Keratinocyte (primary cell): ENCODE data around the gene WIPF3.

Source experiments
- EZH2 ChIP-seq: IDR thresholded peaks from one replicate; pipeline ENCODE4 v1.6.1; 2012; ENCODE audit warnings: inconsistent platforms, mild to moderate bottlenecking, low read length, moderate library complexity
- TF ChIP-seq, protein P1 (sequence below), 3 experiments: IDR thresholded peaks in 1 of 3; conservative IDR thresholded peaks in 1 of 3; optimal IDR thresholded peaks in 1 of 3; 2 replicates in 2 of 3; 3 replicates in 1 of 3; pipeline versions ENCODE3 to v1.5.1; 2011; ENCODE audit warnings: low read length in 3 of 3, mild to moderate bottlenecking in 3 of 3, moderate library complexity in 2 of 3, control low read depth in 1 of 3, inconsistent platforms in 1 of 3; ENCODE audit not compliant: insufficient read depth in 2 of 3; ENCODE audit errors: extremely low read depth in 1 of 3

DNA sequence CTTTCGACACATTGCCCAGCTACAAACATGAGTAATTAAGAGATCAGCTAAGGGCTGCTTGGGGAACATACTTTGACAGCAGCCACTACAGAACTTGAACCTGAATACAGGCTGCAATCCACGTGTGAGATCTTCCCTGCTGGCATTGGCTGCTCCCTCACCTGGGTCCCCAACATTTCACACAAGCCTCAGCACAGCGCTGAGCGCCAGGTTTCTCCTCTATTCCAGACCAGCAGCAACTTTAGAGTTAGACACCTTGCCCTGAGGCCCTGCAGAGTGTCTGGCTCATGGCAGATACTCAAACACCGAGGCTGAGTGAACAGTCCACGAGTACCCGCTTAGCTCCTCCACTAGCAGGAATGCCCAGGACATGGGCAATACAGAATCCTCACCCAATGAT, 1.3 kb upstream of the WIPF3 start:
- TF ChIP-seq, protein P1, sequence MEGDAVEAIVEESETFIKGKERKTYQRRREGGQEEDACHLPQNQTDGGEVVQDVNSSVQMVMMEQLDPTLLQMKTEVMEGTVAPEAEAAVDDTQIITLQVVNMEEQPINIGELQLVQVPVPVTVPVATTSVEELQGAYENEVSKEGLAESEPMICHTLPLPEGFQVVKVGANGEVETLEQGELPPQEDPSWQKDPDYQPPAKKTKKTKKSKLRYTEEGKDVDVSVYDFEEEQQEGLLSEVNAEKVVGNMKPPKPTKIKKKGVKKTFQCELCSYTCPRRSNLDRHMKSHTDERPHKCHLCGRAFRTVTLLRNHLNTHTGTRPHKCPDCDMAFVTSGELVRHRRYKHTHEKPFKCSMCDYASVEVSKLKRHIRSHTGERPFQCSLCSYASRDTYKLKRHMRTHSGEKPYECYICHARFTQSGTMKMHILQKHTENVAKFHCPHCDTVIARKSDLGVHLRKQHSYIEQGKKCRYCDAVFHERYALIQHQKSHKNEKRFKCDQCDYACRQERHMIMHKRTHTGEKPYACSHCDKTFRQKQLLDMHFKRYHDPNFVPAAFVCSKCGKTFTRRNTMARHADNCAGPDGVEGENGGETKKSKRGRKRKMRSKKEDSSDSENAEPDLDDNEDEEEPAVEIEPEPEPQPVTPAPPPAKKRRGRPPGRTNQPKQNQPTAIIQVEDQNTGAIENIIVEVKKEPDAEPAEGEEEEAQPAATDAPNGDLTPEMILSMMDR (optimal IDR thresholded peaks at IDR 0.05 in 1 of 3, IDR thresholded peaks at IDR 0.05 in 1 of 3, conservative IDR thresholded peaks at IDR 0.05 in 1 of 3; ENCODE audit: extremely low read depth in 1 of 3, insufficient read depth in 2 of 3, low read length in 3 of 3) = no peak
- TF ChIP-seq EZH2 = no peak
